ENCODE results near the gene ACACB. TPM values are rescaled to one million over a fixed set of nuclear protein-coding genes. Genes with fewer than 3 reads are reported as not detected.

ACACB gene
- total RNA-seq, 1 experiment from 2014 or later: 20.0 TPM

GRCh38 chr12:109279525-109279924 lies 163.1 kb downstream of the ACACB start:
- POLR2A ChIA-PET: no interaction called here
- TF ChIP-seq CREM (CRISPR knock-in tag; IDR thresholded peaks at IDR 0.05): no peak
- TF ChIP-seq IRF1 (CRISPR knock-in tag; IDR thresholded peaks at IDR 0.05): no peak
- no peak for TF ChIP-seq USF1 (CRISPR knock-in tag; IDR thresholded peaks at IDR 0.05)
- TF ChIP-seq ZNF138 (CRISPR knock-in tag; conservative IDR thresholded peaks at IDR 0.05): no peak
- no peak for TF ChIP-seq PRRX2 (CRISPR knock-in tag; IDR thresholded peaks at IDR 0.05)
- TF ChIP-seq NR3C1 (CRISPR knock-in tag; conservative IDR thresholded peaks at IDR 0.05; ENCODE audit: low read depth): no peak
- TF ChIP-seq ZNF425 (CRISPR knock-in tag; conservative IDR thresholded peaks at IDR 0.05): no peak
- TF ChIP-seq EMX1 (CRISPR knock-in tag; IDR thresholded peaks at IDR 0.05): no peak
- no peak for TF ChIP-seq ZNF121 (CRISPR knock-in tag; IDR thresholded peaks at IDR 0.05)
- TF ChIP-seq GTF2I (CRISPR knock-in tag; conservative IDR thresholded peaks at IDR 0.05): no peak
- no peak for TF ChIP-seq ATF6 (CRISPR knock-in tag; IDR thresholded peaks at IDR 0.05)
- no peak for TF ChIP-seq E2F4 (CRISPR knock-in tag; IDR thresholded peaks at IDR 0.05; ENCODE audit: borderline replicate concordance, low read depth)
- TF ChIP-seq ATF2 (CRISPR knock-in tag; IDR thresholded peaks at IDR 0.05; ENCODE audit: borderline replicate concordance, low read depth): no peak
- TF ChIP-seq TCF7 (CRISPR knock-in tag; IDR thresholded peaks at IDR 0.05; ENCODE audit: low read depth): no peak
- TF ChIP-seq NFE2L1 (CRISPR knock-in tag; IDR thresholded peaks at IDR 0.05): no peak
- TF ChIP-seq CREB1 (CRISPR knock-in tag; IDR thresholded peaks at IDR 0.05): no peak
- no peak for TF ChIP-seq ZBTB21 (CRISPR knock-in tag; IDR thresholded peaks at IDR 0.05; ENCODE audit: borderline replicate concordance)
- no peak for TF ChIP-seq KAT7 (CRISPR knock-in tag; IDR thresholded peaks at IDR 0.05; ENCODE audit: borderline replicate concordance)
- TF ChIP-seq SOX15 (CRISPR knock-in tag; IDR thresholded peaks at IDR 0.05): no peak
- TF ChIP-seq AR (CRISPR knock-in tag; IDR thresholded peaks at IDR 0.05): no peak
- no peak for DNase-seq (ENCODE audit: low spot score)
- no peak for ATAC-seq
- H3K4me1 Mint-ChIP-seq: peaks cover 10% of the 10 kb centered on the region
- H3K27me3 Mint-ChIP-seq (ENCODE audit: low read depth): no peaks in the 10 kb centered on the region
- CTCF ChIA-PET: interaction anchor here (0.6 to 1.8 kb wide), 2 partner anchors 15 to 526 kb away, joined by 3 to 5 read pairs; no protein-coding TSS in a partner anchor
- H3K36me3 Mint-ChIP-seq: no peaks in the 10 kb centered on the region
- H3K27ac Mint-ChIP-seq: no peak overlapping the region
- no peak overlapping the region for H3K4me3 Mint-ChIP-seq
- H3K9me3 Mint-ChIP-seq: no peaks in the 10 kb centered on the region
